Activated T-cell treated with anti-CD3 and anti-CD28 coated beads, Interleukin-2, amount 50 U/mL, for 48 hours (primary cell): Measurements from ENCODE around the gene EPHA10.

Experiments
- DNase-seq, 2 experiments: peaks; one replicate each; pipeline ENCODE4 v3.0.0-alpha.2; 2020

The EPHA10 gene

GRCh38 chr1:37732111-37732780 lies 32.7 kb downstream of the EPHA10 start:
- DNase-seq = no peak

GRCh38 chr1:37731312-37732019 lies 33.5 kb downstream of the EPHA10 start:
- no peak for DNase-seq

GRCh38 chr1:37730376-37730775 lies 34.5 kb downstream of the EPHA10 start:
- DNase-seq = no peak

DNA sequence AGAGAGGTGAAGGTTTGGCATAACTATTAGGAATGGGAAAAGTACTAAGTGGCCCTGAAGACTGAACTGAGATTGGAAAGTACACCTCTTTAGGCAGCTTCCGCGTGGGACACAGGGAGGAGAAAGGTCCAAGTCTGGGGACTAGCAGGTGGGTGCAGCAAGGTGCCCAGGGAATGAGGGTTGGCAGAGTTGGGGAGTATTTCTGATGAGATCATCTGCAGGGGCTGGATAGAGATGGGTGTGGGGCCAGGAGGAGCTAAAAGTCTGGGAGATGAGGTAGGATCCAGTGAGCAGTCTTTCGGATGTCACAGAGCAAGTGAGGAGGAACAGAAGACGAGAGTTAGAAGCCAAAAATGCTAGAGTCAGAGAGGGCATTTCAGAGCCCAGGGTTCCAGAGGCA lies 36.5 kb downstream of the EPHA10 start:
- DNase-seq = no peak

GRCh38 chr1:37726751-37727585 lies 38.0 kb downstream of the EPHA10 start:
- no peak for DNase-seq

DNA sequence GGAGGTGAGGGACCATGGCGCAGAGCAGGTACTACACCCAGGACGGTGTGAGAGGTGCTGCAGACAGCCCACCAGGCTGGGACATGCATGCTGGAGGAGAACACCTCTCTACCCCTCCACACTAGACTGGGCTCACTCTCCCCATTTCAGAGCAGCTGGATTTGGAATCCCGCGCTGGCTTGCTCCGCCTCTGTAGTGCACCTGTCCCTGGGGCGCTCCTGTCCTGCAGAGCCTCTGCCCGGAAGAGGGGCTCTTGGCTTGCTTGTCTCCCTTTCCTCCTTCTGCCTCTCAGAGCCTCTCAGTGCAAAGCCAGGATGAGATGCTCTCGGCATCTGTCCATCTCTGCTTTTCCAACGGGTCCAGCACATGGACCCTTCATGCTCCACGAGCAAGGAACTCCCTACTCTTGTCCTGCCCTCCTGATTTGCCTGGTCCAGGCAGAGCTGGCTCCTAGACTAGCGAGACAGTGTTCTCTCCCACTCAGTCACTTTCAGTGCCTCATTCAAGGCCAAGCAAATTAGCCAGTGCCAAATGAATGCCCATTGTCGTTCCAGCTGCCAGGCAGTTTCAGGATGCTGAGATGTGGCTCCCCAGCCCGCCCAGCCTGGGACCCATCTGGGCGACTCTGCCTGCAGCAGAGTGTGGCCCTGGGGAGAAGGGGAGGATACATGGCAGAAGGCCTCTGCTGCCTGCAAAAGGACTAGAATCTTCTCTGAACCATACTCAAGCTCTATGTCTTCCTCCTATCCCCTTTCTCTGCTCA lies 38.9 kb downstream of the EPHA10 start:
- no peak for DNase-seq

GRCh38 chr1:37724575-37724974 lies 40.3 kb downstream of the EPHA10 start:
- no peak for DNase-seq

DNA sequence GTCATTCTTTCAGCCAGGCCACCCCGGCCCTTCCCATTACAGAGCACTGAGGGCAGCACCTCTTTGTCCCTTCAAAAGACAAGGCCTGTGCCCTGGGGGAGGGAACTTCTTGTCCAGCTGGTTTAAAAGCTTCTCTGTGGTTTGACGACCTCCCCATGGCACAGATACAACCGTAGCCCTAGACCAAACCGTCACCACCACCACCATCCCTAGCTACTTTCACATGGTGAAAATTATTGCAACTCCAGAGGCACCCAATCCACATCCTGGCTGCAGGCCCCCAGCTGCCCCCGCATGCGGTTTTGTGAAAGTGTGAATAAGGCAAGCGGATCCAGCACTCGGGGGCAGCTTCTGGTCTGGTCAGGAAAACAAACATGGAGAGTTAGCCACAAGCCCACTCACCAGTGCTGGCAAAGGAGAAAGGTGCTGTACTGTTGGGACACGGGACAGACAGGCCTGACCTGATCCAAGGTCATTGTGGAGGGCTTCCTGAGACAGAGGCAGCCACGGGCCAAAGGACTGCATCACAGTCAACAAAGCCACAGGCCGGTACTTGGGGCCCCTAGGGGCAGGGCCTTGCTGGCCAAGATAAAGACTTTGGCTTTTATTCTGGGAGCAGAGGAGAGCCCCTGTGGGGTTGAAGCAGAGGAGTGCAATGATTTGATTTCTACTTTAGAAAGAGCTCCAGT lies 41.4 kb downstream of the EPHA10 start:
- no peak for DNase-seq

DNA sequence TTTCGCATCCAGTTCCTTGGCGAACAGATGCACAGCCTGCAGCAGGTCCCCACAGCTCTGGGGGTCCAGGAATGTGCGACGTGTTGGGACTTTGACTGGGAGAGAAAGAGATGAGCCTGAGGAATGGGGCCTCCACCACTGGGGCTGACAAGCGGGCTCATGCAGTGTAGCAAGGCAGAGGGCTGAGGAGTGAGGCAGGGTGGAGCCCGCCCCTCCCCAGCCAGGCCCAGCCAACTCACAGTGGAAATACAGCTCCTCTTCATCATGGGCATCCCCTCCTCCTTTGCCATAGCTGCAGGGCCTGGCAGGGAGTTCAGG lies 41.9 kb downstream of the EPHA10 start:
- DNase-seq = no peak

DNA sequence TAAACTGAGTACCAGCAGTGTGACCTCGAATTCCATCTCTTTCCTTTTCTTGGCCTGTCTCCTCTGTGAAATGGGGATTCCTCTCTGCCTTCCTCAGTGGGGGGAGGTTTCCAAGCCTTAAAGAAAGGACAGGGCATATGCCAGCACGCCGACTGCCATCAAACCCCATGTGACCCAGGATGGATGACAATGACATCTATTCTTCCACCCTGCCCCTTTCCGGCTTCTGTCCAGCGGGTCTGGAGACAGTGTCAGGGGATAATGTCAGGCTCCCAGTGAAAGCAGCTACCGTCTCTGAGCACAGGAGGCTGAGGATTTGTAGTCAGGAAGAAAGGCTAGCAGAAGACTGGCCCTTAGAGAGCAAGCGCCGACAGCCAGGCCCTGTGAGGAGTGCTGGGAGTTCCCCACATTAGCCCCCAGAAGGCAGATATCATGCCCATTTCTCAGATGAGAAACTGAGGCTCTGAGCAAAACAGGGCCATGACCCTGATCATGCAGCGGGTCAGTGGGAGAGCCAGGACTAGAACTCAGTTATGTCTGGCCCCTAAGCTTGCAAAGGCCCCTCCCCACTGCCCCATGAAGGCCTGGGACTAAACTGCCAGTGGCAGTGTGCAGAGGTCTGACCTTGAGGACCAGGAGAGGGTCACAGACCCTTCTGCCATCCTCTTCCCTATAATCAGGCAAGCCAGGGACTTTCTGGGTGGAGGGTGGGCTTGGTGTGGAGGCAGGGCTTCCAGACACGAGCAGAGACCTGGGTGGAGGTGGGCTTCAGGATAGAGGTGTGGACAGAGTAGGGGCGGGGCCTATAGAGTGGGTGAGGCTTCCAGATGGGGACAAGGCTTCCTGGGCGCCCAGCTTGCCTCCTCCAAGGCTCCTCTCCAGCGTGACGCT lies 42.5 kb downstream of the EPHA10 start:
- DNase-seq = no peak

DNA sequence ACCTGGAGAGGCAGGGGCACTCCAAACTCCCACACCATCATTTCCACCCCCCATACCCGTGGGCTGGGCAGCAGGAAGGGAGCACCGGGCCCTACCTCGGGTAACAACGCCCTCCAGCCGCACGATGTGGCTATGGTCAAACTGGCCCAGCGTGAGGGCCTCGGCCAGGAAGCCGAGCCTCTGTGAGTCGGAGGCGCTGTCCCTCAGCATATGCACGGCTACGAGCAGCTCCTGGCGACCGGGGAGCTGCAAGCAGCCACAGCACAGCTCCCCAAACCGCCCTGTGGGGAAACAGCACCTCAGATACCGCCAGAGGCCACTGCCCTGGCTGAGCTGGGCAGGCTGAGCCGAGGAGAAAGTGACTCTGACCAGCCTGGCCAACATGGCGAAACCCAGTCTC lies 43.4 kb downstream of the EPHA10 start:
- DNase-seq = no peak

- no peak for DNase-seq
Measured at GRCh38 chr1:37720231-37721130, 44.4 kb downstream of the EPHA10 start.

DNA sequence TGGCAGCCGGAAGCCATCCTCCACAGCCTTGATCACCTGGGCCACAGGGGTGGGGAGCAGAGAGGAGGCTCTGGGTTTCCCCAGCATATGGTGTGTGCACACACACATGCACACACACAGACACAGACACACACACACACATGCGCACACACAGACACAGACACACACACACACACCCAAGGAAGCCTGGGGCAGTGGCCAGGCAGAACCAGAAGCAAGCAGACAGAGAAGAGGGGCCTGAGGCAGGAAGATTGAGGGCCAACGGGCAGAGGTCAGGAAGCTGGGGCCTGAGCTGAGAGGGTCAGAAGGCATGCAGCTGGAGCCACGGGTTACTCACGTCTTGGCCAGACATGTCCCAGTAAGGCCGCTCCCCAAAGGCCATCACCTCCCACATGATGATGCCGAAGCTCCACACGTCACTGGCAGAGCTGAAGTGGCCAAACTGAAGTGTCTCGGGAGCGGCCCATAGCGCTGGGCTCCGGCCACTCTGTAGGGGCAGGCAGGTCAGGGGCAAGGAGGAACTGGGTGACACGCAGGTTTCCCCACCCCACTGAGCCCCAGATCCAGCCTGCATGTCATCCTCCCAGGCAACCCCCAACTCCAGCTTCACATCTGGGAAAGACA lies 45.2 kb downstream of the EPHA10 start:
- DNase-seq = no peak

- DNase-seq = no peak
Measured at GRCh38 chr1:37718901-37719571, 45.9 kb downstream of the EPHA10 start.

- DNase-seq = no peak
Measured at GRCh38 chr1:37718181-37718900, 46.6 kb downstream of the EPHA10 start.

DNA sequence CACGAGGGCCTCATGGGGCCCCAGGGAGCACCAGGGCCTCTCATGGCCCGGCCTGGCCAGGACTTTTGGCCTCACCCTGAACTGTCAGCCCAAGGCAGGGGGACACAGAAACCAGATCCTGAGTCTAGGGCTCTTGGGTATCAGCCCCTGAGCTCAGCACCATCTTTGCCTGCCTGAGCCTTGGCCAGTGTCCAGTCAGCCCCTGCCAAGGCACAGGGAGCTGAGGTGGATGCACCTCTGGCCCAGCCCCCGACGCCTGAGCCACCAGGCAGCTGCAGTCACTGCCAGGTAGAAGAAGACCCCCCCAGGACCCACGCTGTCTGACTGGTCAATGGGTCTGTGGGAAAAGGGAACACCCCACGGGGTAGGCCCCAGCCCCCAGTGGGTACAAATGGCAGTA lies 47.3 kb downstream of the EPHA10 start:
- no peak for DNase-seq

DNA sequence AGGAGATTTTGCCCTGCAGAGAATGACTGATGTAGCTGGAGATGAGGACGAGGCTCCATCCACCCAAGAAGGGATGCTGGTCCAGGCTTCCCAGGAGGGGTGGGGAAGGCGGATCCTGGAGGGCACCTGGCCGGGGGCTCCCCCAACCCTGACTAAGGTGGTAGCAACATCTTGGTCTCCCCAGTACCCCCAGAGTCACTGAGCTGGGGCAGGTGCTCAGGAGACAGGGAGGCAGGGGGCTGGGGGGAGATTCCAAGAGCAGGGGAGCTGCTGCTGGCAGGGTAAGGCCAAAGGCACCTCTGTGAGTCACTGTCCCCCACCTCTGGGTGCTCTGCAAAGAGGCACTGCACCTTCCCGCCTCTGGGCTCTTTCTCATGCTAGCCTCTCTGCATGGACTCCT lies 48.6 kb downstream of the EPHA10 start:
- no peak for DNase-seq

DNA sequence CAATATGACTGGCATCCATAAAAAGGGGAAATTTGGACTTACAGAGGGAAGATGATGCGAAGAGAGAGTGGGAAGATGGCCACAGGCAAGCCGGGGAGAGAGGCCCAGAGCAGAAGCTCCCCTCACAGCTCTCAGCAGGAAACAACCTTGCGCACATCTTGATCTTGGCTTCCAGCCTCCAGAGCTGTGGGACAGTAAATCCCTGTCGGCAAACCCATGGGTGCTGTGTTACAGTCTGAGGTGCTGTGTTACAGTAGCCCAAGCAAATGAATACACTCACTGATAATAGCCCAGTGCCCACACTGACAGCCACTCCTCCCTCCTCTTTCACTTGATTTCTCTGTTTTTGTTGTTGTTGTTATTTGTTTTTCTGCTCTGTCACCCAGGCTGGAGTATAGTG lies 50.2 kb downstream of the EPHA10 start:
- DNase-seq = no peak

- DNase-seq = no peak
Measured at GRCh38 chr1:37714226-37714625, 50.7 kb downstream of the EPHA10 start.
